CD8-positive, alpha-beta memory T cell (primary cell): ENCODE measurements around the gene TSPO2. TPM values are rescaled to one million over a fixed set of nuclear protein-coding genes. Genes with fewer than 3 reads are reported as not detected.
"Not testable (repeated sequence)": the region's sequence is repeated elsewhere in the genome, so short reads cannot be mapped to it uniquely, and the experiment has no call there.

ENCODE experiments used
- CTCF ChIA-PET: fragments of 350-600 bp; sonication (Branson Sonifier 250); formaldehyde crosslinking; loops from one replicate; lab custom pipeline; 2021; ENCODE audit warnings: antibody characterized with exemption; lab: Charles Lee
- POLR2A ChIA-PET: fragments of 350-600 bp; sonication (Branson Sonifier 250); formaldehyde crosslinking; loops from one replicate; lab custom pipeline; 2021; ENCODE audit warnings: antibody characterized with exemption; lab: Charles Lee
- DNase-seq, 5 donors: peaks; one replicate each; pipeline versions ENCODE4 v3.0.0 to v3.0.0-alpha.2; 2020 to 2022; ENCODE audit warnings: mixed read lengths in 1 of 5
- H3K27ac ChIP-seq: one replicate; pipeline ENCODE4 v1.7.0; 2013; ENCODE audit warnings: low read depth, mild to moderate bottlenecking, low read length, moderate library complexity
- H3K27me3 ChIP-seq: 2 replicates; pipeline ENCODE4 v1.7.0; 2013; ENCODE audit warnings: low read length, mild to moderate bottlenecking; ENCODE audit not compliant: insufficient read depth, poor library complexity, severe bottlenecking
- H3K36me3 ChIP-seq: 2 replicates; pipeline ENCODE4 v1.7.0; 2013; ENCODE audit warnings: mild to moderate bottlenecking, low read length, moderate library complexity; ENCODE audit not compliant: insufficient read depth
- H3K4me1 ChIP-seq: 2 replicates; pipeline ENCODE4 v1.7.0; 2013; ENCODE audit warnings: mild to moderate bottlenecking, low read length, moderate library complexity; ENCODE audit not compliant: insufficient read depth
- H3K4me3 ChIP-seq: 2 replicates; pipeline ENCODE4 v1.7.0; 2013; ENCODE audit warnings: mild to moderate bottlenecking, low read length
- H3K9me3 ChIP-seq: 2 replicates; pipeline ENCODE4 v1.7.0; 2013; ENCODE audit warnings: mild to moderate bottlenecking, low read length
- H3K27ac Mint-ChIP-seq, 8 donors: one replicate each; pipeline ENCODE4 v1.8.0; 2020 to 2021; ENCODE audit warnings: mixed read lengths in 8 of 8, mild to moderate bottlenecking in 6 of 8, inconsistent platforms in 3 of 8, moderate library complexity in 3 of 8
- H3K27me3 Mint-ChIP-seq, 2 donors: one replicate each; pipeline ENCODE4 v1.8.0; 2020 to 2021; ENCODE audit warnings: mixed read lengths in 2 of 2, mild to moderate bottlenecking in 1 of 2, moderate library complexity in 1 of 2
- H3K36me3 Mint-ChIP-seq, 3 donors: one replicate each; pipeline ENCODE4 v1.8.0; 2020 to 2021; ENCODE audit warnings: mixed read lengths in 3 of 3, inconsistent platforms in 1 of 3, mild to moderate bottlenecking in 1 of 3
- H3K4me1 Mint-ChIP-seq, 3 donors: one replicate each; pipeline ENCODE4 v1.8.0; 2020 to 2021; ENCODE audit warnings: mixed read lengths in 3 of 3, inconsistent platforms in 1 of 3, mild to moderate bottlenecking in 1 of 3
- H3K4me3 Mint-ChIP-seq, 7 donors: one replicate each; pipeline ENCODE4 v1.8.0; 2020 to 2021; ENCODE audit warnings: mixed read lengths in 7 of 7, mild to moderate bottlenecking in 6 of 7, moderate library complexity in 4 of 7, inconsistent platforms in 2 of 7
- H3K9me3 Mint-ChIP-seq, 5 donors: one replicate each; pipeline ENCODE4 v1.8.0; 2020 to 2022; ENCODE audit warnings: mixed read lengths in 5 of 5, mild to moderate bottlenecking in 3 of 5, moderate library complexity in 2 of 5, inconsistent platforms in 1 of 5
- polyA plus RNA-seq: library from polyadenylated mRNA; unstranded; fragments of 300-500 nt; fragmentation: Illumina TruSeq; gene quantifications from one replicate; pipeline ENCODE4 v1.2.3, GENCODE V29; 2021
- total RNA-seq, 2 experiments: library from RNA; stranded (reverse); gene quantifications; one replicate each; pipeline ENCODE4 v1.2.3, GENCODE V29; 2021

The TSPO2 gene
- total and polyA plus RNA-seq, 3 experiments from 2014 or later = not detected

DNA sequence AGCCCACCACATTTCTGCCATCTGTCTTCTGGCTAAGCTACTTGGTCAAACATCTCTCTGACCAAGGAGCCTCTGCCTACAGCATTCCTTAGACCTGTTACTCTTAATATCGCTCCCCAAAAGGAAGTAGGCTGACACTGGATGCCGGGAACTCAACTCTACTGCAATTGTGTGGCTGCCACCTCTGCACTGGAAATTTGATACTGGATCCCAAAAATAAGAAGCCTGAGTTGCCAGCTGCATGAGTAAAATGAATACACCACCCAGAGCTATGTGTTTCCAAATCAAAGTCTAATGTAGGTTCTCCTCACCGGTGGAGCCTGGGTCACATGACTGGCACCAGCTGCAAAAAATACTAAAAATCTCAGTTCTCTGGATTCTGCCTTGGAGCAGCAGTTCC lies 40.1 kb upstream of the TSPO2 start:
- Histone ChIP-seq H3K9me3 (no peaks in the 10 kb centered on the region), H3K27ac (no peak overlapping the region), H3K36me3 (no peaks in the 10 kb centered on the region), H3K4me3 (no peak overlapping the region), H3K27me3 (no peaks in the 10 kb centered on the region), H3K4me1 (no peaks in the 10 kb centered on the region)
- Mint-ChIP-seq H3K27me3 (peaks cover 34 to 47% of the 10 kb centered on the region in 2 donors), H3K27ac (no peak overlapping the region), H3K4me1 (no peaks in the 10 kb centered on the region), H3K36me3 (no peaks in the 10 kb centered on the region), H3K9me3 (no peaks in the 10 kb centered on the region), H3K4me3 (no peak overlapping the region)
- ChIA-PET CTCF (no interaction called here), POLR2A (no interaction called here)
- DNase-seq = no peak

DNA sequence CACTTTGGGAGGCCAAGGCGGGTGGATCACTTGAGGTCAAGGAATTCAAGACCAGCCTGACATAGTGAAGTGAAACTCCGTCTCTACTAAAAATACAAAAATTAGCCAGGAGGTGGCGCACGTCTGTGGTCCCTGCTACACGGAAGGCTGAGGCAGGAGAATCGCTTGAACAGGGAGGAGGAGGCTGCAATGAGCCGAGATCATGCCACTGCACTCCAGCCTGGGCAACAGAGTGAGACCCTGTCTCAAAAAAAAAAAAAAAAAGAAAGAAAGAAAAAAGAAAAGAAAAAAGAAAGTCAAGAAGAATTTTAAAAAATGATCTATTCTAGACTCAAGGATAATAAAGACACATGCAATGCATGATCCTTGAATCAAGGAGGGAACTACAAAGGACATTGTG lies 36.0 kb upstream of the TSPO2 start:
- CTCF ChIA-PET, H3K27me3 ChIP-seq, H3K36me3 ChIP-seq, H3K4me1 ChIP-seq, POLR2A ChIA-PET, H3K27ac ChIP-seq, H3K9me3 ChIP-seq, H3K4me3 ChIP-seq, H3K4me1 Mint-ChIP-seq, H3K9me3 Mint-ChIP-seq, H3K36me3 Mint-ChIP-seq, H3K4me3 Mint-ChIP-seq: not testable (repeated sequence)
- peak overlapping the region in 1 of 8 donors; percentile 33 for H3K27ac Mint-ChIP-seq
- DNase-seq = peak; percentile 31 to 69 (median 52)
- peaks cover 27 to 31% of the 10 kb centered on the region in 2 donors for H3K27me3 Mint-ChIP-seq

DNA sequence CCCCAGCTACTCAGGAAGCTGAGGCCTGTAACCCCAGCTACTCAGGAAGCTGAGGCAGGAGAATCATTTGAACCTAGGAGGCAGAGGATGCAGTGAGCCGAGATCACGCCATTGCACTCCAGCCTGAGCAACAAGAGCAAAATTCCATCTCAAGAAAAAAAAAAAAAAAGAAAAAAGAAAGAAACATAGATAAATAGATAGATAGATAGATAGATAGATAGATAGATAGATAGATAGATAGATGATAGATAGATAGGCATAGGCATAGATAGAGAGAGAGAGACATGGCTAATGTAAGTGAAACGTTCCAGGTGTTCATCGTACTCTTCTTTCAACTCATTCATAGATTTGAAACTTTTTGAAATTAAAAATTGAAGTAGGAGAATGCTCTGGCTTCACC lies 35.3 kb upstream of the TSPO2 start:
- POLR2A ChIA-PET, H3K4me1 ChIP-seq, H3K27ac Mint-ChIP-seq, H3K4me3 Mint-ChIP-seq, H3K36me3 ChIP-seq, H3K4me1 Mint-ChIP-seq, DNase-seq, H3K9me3 Mint-ChIP-seq, H3K27me3 ChIP-seq, H3K4me3 ChIP-seq, H3K9me3 ChIP-seq, H3K36me3 Mint-ChIP-seq, H3K27ac ChIP-seq: not testable (repeated sequence)
- H3K27me3 Mint-ChIP-seq = peaks cover 26 to 28% of the 10 kb centered on the region in 2 donors
- CTCF ChIA-PET = interaction anchor here (3.1 kb wide), 1 partner anchor 22 kb away, joined by 28 read pairs; no protein-coding TSS in a partner anchor

DNA sequence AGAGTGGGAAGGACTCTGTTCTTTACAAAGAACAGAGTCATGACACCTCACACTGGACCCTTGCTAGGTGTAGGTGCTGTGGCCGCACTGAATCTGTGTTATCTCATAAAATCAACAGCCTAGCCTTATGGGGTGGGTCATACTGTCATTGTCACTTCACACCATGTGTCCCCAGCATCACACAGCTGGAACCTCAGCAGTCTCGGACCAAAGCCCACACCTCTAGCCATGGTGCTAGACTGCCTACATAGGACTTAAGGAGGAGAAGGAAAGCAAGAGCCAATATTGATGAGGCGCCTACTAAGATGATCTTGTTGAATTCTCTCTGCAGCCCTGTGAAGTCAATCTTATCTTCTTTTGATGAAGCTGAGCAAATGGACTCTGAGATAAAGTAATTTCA lies 34.3 kb upstream of the TSPO2 start:
- H3K4me1 Mint-ChIP-seq = no peaks in the 10 kb centered on the region
- peaks cover 19 to 20% of the 10 kb centered on the region in 2 donors for H3K27me3 Mint-ChIP-seq
- H3K27me3 ChIP-seq = no peaks in the 10 kb centered on the region
- H3K9me3 Mint-ChIP-seq = no peaks in the 10 kb centered on the region
- H3K27ac Mint-ChIP-seq = no peak overlapping the region
- H3K4me3 ChIP-seq = no peak overlapping the region
- no peaks in the 10 kb centered on the region for H3K9me3 ChIP-seq
- no peaks in the 10 kb centered on the region for H3K4me1 ChIP-seq
- no peak overlapping the region for H3K27ac ChIP-seq
- no peaks in the 10 kb centered on the region for H3K36me3 ChIP-seq
- ChIA-PET CTCF (interaction anchor here (3.1 kb wide), 1 partner anchor 21 kb away, joined by 28 read pairs; no protein-coding TSS in a partner anchor), POLR2A (no interaction called here)
- DNase-seq = no peak
- H3K4me3 Mint-ChIP-seq = no peak overlapping the region
- no peaks in the 10 kb centered on the region for H3K36me3 Mint-ChIP-seq

DNA sequence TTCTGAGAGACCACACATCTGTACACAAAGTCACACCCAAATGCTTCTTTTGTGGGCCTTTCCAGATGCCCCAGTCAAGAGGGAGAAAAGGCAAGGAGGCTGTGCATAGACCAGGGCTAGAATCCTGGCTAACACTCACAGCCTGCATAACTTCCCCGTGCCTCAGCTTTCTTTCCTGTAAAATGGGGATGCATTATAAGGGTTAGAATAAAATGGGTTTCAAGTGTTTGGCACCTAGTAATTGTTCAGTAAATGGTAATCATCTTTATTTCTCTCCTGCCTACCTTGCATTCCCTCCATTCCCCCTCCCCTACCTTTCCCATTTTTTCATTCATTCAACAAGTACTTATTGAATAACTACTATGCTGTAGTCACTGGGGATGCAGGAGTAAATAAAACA lies 32.6 kb upstream of the TSPO2 start:
- Mint-ChIP-seq H3K27me3 (peaks cover 7 to 12% of the 10 kb centered on the region in 2 donors), H3K4me1 (no peaks in the 10 kb centered on the region), H3K9me3 (peaks cover 0 to 1% (median 0%) of the 10 kb centered on the region in 5 donors), H3K4me3 (no peak overlapping the region), H3K36me3 (no peaks in the 10 kb centered on the region), H3K27ac (no peak overlapping the region)
- H3K27ac ChIP-seq = no peak overlapping the region
- DNase-seq = no peak
- ChIA-PET POLR2A (no interaction called here), CTCF (interaction anchor here (2.2 to 3.1 kb wide), 2 partner anchors 19 kb away, joined by 10 to 28 read pairs; no protein-coding TSS in a partner anchor)
- H3K27me3 ChIP-seq = no peaks in the 10 kb centered on the region
- no peaks in the 10 kb centered on the region for H3K9me3 ChIP-seq
- no peaks in the 10 kb centered on the region for H3K4me1 ChIP-seq
- H3K4me3 ChIP-seq = no peak overlapping the region
- no peaks in the 10 kb centered on the region for H3K36me3 ChIP-seq

DNA sequence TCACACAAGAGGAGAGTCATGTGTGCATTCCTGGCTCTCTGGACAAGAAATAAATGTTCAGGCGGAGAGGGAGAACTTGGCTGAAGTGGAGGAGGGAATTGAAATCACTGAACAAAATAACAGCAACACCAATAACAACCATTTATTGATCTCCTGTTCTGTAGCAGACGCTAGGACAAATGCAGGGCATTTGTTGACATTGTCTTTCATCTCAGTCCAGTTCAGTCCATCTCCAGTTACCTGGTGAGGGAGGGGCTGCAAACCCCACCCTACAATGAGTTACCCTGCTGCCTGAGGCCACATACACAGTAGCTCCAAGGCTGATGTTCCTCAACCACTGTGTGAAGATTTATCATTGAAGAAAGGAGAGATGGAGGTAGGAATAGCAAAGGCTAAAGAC lies 30.6 kb upstream of the TSPO2 start:
- no peaks in the 10 kb centered on the region for H3K9me3 ChIP-seq
- peaks cover 0 to 8% (median 0%) of the 10 kb centered on the region in 3 donors for H3K36me3 Mint-ChIP-seq
- H3K27ac Mint-ChIP-seq = no peak overlapping the region
- ChIA-PET POLR2A (interaction anchor here (0.6 kb wide), 1 partner anchor 1227 kb away, joined by 6 read pairs; no protein-coding TSS in a partner anchor), CTCF (interaction anchor here (2.2 kb wide), 1 partner anchor 17 kb away, joined by 10 read pairs; no protein-coding TSS in a partner anchor)
- no peaks in the 10 kb centered on the region for H3K27me3 ChIP-seq
- no peak for DNase-seq
- H3K4me1 ChIP-seq = no peaks in the 10 kb centered on the region
- H3K9me3 Mint-ChIP-seq = peaks cover 0 to 3% (median 0%) of the 10 kb centered on the region in 5 donors
- H3K36me3 ChIP-seq = no peaks in the 10 kb centered on the region
- H3K27ac ChIP-seq = no peak overlapping the region
- H3K27me3 Mint-ChIP-seq = peaks cover 6 to 7% of the 10 kb centered on the region in 2 donors
- H3K4me1 Mint-ChIP-seq = no peaks in the 10 kb centered on the region
- H3K4me3 ChIP-seq = no peak overlapping the region
- no peak overlapping the region for H3K4me3 Mint-ChIP-seq

DNA sequence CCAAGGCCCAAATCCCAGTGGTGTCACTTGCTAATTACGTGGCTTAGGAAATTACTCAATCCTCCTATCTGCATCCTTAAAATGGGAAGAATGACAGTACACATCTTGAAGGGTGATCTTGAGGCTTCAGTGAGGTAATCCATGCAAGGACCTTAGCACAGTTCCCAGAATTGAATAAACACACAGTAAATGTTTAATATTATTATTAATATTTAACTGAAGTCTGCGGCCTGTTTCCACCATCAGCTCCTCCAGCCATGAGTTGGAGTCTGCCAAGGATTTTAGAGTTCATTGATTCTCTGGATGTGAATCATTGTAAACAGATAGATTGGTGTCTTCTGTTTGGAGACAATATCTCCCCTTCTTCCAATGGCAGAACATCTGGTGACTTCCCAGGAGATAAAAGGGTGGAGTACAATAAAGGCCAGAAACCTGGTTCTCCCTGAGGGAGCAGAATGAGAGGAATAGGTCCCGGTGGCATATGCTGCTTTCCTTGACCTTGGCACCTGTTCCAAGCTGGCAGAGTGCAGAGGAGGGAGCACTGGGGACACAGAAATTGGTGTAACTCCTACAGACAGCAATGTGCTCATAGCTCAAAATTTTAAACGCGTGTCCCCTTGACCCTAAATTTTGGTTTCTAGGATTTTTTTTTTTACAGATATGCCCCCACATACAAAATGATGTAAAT lies 28.7 kb upstream of the TSPO2 start:
- Mint-ChIP-seq H3K4me3 (no peak overlapping the region), H3K9me3 (peaks cover 0 to 3% (median 0%) of the 10 kb centered on the region in 5 donors), H3K27ac (no peak overlapping the region), H3K36me3 (peaks cover 0 to 14% (median 0%) of the 10 kb centered on the region in 3 donors), H3K27me3 (peaks cover 6 to 7% of the 10 kb centered on the region in 2 donors), H3K4me1 (no peaks in the 10 kb centered on the region)
- no peaks in the 10 kb centered on the region for H3K36me3 ChIP-seq
- DNase-seq = no peak
- no peaks in the 10 kb centered on the region for H3K9me3 ChIP-seq
- H3K27me3 ChIP-seq = no peaks in the 10 kb centered on the region
- H3K4me1 ChIP-seq = no peaks in the 10 kb centered on the region
- no peak overlapping the region for H3K4me3 ChIP-seq
- POLR2A ChIA-PET = no interaction called here
- no peak overlapping the region for H3K27ac ChIP-seq
- CTCF ChIA-PET = interaction anchor here (2.1 kb wide), 1 partner anchor 14 kb away, joined by 7 read pairs; no protein-coding TSS in a partner anchor

DNA sequence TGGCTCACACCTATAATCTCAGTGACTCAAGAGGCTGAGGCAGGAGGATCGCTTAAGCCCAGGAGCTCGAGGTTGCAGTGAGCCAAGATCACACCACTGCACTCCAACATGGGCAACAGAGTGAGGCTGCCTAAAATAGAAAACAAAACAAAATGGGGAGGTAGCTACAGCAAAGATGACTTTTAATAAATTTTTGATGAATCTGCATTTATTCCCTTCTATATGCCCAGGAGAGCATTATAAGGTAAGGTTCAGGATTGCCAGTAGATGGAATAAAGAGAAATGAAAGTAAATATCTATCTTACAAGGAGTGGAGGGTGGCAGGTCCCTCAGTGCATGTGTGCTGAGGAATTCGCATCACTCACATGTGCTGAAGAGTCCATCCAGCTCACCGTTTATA lies 27.5 kb upstream of the TSPO2 start:
- DNase-seq = no peak
- Mint-ChIP-seq H3K36me3 (peaks cover 0 to 14% (median 0%) of the 10 kb centered on the region in 3 donors), H3K27me3 (peaks cover 6 to 7% of the 10 kb centered on the region in 2 donors), H3K9me3 (peaks cover 0 to 3% (median 0%) of the 10 kb centered on the region in 5 donors), H3K27ac (no peak overlapping the region), H3K4me1 (no peaks in the 10 kb centered on the region), H3K4me3 (no peak overlapping the region)
- Histone ChIP-seq H3K4me1 (no peaks in the 10 kb centered on the region), H3K27me3 (no peaks in the 10 kb centered on the region), H3K9me3 (no peaks in the 10 kb centered on the region), H3K36me3 (no peaks in the 10 kb centered on the region), H3K27ac (no peak overlapping the region), H3K4me3 (no peak overlapping the region)
- ChIA-PET CTCF (interaction anchor here (2.1 kb wide), 1 partner anchor 13 kb away, joined by 7 read pairs; no protein-coding TSS in a partner anchor), POLR2A (no interaction called here)
